ENCODE data around the gene ALDH1A1. TPM values are rescaled to one million over a fixed set of nuclear protein-coding genes. Genes with fewer than 3 reads are reported as not detected.

ALDH1A1 gene
- total RNA-seq, 1 experiment from 2014 or later, result not detected

- no peaks in the 10 kb centered on the region for H3K27me3 ChIP-seq
- H3K36me3 ChIP-seq, result no peaks in the 10 kb centered on the region
These were observed 38.1 kb downstream of the ALDH1A1 start for GRCh38 chr9:72914750-72915149.

DNA sequence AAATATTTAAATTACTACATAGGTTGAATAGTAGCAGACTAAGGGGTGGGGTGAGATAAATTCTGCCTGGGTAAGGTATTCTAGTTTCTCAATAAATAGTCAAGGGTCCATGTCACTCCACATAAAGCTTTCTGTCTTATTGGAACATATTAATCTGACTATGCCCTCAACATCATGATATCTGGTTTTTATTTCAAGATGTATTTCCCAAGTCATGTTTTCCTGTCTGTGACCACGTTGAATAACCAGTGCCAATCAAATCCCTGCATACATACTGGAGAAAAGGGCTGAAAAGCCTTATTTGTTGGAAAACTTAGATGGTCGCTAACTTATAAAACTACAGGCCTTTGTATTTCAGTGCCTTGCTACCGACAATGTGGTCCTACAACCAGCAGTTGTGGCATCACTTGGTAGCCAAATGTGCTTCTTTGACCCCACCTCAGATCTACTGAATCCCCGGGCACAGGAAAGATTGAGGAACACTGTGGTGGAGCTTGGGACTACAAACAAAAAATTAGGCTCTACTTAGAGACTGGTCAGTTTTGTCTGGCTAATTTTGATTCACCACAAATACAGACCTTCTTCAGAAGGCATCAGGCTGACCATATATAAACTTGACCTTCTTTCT is 39.4 kb downstream of the ALDH1A1 start:
- Histone ChIP-seq H3K9me3 (no peaks in the 10 kb centered on the region), H3K4me3 (no peak overlapping the region), H3K36me3 (no peaks in the 10 kb centered on the region), H3K27me3 (no peaks in the 10 kb centered on the region)
- no peak for DNase-seq

More at GRCh38 chr9:72914750-72915149, 38.1 kb downstream of the ALDH1A1 start:
- Histone ChIP-seq H3K9me3 (no peaks in the 10 kb centered on the region), H3K4me3 (no peak overlapping the region)
- DNase-seq, result no peak

DNA sequence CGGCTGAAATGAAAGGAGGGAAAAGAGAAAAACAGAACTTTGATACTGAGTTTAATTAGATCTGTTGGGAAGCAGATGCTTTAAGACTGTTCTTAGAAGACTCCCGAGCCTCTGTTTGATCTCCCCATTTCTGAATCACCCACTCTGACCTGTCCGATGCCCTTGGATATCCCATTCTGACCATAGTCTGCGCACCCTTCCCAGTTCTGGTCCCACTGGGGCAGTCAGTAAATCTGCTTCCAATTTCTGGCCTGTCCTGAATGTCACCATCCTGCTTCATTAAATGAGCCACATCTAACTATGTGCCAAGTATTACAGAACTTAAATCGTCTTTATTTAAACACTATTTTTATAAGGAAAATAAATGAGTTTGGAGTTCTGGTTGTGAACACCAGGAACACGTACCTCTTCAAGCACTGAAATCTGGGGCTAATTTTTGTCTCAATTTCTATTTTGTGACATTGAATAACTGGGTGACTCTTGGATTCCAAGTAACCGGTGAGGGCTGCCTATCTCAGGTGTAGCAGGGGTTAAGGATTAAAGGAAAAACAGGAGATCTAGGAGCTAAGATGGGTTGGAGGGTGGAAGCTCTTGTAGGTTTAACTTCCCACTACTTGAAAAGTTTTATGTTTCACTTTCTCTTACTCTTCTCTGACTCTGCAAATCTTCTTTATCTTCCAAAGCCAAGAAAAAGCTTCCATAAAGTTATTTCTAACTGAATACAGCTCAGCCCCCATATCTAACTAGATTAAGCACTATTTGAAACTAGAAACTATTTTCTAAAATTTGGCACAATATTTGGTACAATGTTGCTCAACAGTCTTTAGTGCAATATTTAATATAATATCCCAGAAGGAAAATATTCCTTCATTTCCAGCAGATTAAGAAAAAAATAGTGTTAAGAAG is 40.1 kb downstream of the ALDH1A1 start:
- no peak for DNase-seq
- Histone ChIP-seq H3K4me3 (no peak overlapping the region), H3K9me3 (no peaks in the 10 kb centered on the region), H3K27me3 (no peaks in the 10 kb centered on the region), H3K36me3 (no peaks in the 10 kb centered on the region)

- DNase-seq, result no peak
- Histone ChIP-seq H3K9me3 (no peaks in the 10 kb centered on the region), H3K4me3 (no peak overlapping the region), H3K36me3 (no peaks in the 10 kb centered on the region), H3K27me3 (no peaks in the 10 kb centered on the region)
These were observed 41.0 kb downstream of the ALDH1A1 start for GRCh38 chr9:72911816-72912215.

- Histone ChIP-seq H3K27me3 (no peaks in the 10 kb centered on the region), H3K36me3 (no peaks in the 10 kb centered on the region), H3K4me3 (no peak overlapping the region), H3K9me3 (no peaks in the 10 kb centered on the region)
- no peak for DNase-seq
These were observed 41.5 kb downstream of the ALDH1A1 start for GRCh38 chr9:72911247-72911775.

DNA sequence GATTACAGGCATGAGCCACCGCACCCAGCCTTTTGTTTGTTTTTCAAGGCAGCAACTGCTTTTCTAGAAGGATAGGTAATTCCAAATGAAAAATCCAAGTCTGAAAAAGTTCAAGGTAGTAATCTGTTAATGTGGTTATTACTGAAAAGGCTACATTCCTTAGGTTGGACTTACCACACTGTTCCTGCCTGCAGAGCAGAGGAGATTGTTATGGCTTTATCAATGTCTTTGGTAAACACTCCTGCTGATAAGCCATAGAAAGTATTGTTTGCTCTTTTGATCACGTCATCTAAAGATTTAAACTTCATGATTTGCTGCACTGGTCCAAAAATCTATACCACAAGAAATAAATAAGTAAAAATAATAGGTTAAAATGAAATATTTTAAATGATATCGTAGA is 43.4 kb downstream of the ALDH1A1 start:
- Histone ChIP-seq H3K27me3 (no peaks in the 10 kb centered on the region), H3K36me3 (no peaks in the 10 kb centered on the region), H3K4me3 (no peak overlapping the region), H3K9me3 (no peaks in the 10 kb centered on the region)
- no peak for DNase-seq

DNA sequence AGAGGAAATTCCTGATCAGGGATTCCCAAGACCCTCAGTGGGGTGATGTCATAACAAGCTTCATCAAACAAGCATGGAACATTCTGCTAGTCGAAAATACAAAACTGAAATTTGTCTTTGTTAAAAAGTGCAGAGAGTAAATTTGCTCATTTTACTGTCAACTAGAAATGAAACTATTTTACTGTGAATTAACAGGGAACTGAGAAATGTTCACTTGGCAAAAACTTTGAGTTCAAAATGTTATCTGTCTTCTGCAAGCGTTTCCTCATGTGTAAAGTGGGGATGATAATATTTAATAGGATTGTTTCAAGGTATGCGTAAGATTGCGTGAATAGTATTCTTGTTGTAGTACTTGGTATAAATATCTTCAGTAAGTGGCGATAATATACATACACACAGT is 45.4 kb downstream of the ALDH1A1 start:
- Histone ChIP-seq H3K36me3 (no peaks in the 10 kb centered on the region), H3K4me3 (no peak overlapping the region), H3K9me3 (no peaks in the 10 kb centered on the region), H3K27me3 (no peaks in the 10 kb centered on the region)
- DNase-seq, result no peak

DNA sequence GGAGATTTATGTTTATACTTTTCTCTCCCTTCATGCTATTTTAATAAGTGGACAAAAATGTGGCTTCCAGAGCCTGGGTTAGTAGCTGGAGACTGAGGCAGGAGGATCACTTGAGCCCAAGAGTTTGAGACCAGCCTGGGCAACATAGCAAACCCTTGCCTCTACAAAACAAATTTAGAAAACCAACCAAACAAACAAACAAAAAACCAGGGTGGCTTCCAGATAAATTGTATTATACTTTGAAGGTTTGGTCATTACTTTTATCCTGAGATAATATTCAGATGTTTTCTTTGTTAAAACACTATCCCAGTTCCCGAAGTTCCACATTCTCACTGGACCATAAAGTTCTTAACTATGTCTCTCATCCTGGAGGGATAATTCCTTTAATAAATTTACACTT is 46.0 kb downstream of the ALDH1A1 start:
- no peaks in the 10 kb centered on the region for H3K27me3 ChIP-seq
- DNase-seq, result no peak
- H3K9me3 ChIP-seq, result no peaks in the 10 kb centered on the region
- H3K36me3 ChIP-seq, result no peaks in the 10 kb centered on the region
- H3K4me3 ChIP-seq, result no peak overlapping the region

DNA sequence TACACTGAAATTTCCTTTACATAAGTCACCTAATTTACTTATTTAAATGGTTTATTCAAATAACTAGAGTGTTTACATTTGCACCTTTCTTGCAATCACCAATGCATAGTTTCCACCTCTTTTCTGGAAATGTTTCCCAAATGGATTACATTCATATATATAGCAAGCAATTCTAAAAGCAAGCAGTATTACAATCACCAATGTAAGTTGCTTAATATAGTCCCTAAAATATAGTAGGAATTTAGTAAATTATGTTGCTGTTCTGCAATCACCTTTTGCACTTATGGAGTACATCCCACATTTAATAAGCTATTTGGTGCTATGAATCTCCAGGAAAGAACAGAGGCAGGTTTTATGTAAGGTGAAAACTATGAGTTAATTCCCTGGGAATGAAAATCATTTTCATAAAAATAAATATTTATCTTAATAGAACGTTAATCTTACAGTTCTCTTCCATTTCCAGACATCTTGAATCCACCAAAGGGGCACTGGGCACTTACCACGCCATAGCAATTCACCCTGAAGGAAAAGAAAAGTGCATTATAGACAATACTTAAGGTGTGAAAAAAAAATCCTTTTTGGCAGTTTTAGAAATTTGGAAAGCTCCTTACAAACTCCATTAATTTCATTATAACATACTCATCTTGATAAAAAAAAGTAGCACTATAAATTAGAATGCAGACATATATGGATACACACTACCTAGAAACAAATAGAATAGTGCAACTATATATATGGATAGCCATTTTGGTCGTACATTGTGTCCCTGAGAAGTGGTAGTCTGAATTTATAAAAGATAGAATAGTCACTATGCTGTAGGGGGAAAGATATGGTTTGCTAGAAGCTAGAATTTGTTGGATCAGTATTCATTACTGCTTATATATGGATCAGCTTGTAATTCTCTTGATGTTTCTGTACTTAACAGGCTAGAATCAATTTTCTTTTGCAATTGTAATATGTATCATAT is 47.1 kb downstream of the ALDH1A1 start:
- H3K4me3 ChIP-seq, result no peak overlapping the region
- H3K9me3 ChIP-seq, result no peaks in the 10 kb centered on the region
- no peak for DNase-seq
- no peaks in the 10 kb centered on the region for H3K27me3 ChIP-seq
- no peaks in the 10 kb centered on the region for H3K36me3 ChIP-seq

DNA sequence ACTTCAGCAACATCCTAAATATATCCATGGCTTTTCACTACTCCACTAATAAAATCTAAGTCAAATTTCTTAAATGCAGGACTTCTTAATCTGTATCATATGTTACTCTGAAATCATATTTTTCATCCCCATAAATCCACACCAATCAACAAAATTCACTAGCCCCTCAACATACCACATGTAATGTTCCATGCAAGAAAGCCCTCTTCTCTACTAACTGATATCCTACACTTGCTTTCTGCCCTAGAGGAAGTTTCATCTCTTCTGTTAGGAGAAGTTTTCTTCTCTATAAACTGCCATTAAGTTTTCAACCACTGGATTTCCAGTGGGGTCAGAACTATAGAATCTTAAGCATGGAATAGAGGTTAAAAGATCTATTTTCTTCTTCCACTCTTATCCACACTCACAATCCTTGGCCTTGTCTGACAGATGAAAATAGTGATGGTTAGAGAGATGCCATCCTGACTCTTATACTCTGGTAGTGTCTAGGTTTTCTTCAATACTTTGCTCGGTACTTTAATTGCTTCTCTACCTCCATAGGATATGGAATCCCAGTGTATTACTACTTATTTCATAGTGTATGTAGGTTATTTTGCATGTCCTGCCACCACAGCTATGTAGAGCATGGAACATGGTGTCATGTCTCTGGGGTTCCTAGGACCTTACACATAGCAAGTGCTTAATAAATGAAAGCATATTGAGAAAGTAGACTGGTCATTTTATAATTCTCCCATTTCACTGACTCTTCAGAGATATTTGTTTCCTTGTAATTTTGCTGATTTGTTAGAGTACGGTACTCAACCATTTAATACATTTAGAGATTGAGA is 48.4 kb downstream of the ALDH1A1 start:
- DNase-seq, result no peak
- H3K27me3 ChIP-seq, result no peaks in the 10 kb centered on the region
- no peaks in the 10 kb centered on the region for H3K36me3 ChIP-seq
- H3K9me3 ChIP-seq, result no peaks in the 10 kb centered on the region
- no peak overlapping the region for H3K4me3 ChIP-seq

DNA sequence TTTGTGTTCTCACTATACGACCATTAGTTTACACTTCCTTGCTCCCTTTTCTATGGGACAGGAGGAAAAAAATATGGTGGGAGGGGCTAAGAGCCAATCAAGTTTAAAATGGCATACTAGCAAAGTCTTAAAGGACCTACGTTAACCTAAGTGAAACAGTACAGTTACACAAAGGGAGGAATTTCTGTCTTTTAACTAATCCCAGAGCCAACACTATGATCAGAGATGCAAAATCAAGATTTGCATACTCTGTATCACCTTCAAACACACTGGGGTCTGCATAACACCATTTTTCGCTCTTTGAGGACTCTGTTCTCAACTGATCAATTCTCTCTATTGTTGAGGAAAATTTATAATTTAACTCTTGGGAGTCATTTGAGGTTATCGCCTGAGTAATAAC is 49.8 kb downstream of the ALDH1A1 start:
- Histone ChIP-seq H3K9me3 (no peaks in the 10 kb centered on the region), H3K27me3 (no peaks in the 10 kb centered on the region), H3K4me3 (no peak overlapping the region), H3K36me3 (no peaks in the 10 kb centered on the region)
- no peak for DNase-seq

DNA sequence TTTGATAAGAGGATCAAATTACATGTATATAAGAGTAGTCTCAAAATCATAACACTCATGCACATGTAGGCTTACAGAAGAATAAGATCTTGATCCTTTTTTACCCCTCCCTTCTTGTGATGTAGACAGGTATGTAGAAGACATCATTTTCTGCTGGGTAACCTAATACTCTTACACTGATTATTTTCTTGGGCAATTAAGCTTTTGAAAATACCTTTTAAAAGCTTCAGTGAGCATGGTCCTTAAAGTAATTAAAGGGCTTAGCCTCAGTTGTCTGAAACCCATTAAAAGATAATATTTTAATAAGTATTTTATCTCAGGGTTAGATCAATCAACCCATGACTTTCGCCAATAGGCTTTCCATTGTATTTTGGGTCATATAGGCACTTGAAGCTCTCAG is 50.6 kb downstream of the ALDH1A1 start:
- H3K9me3 ChIP-seq, result no peaks in the 10 kb centered on the region
- no peak overlapping the region for H3K4me3 ChIP-seq
- H3K27me3 ChIP-seq, result no peaks in the 10 kb centered on the region
- no peak for DNase-seq
- H3K36me3 ChIP-seq, result no peaks in the 10 kb centered on the region

DNA sequence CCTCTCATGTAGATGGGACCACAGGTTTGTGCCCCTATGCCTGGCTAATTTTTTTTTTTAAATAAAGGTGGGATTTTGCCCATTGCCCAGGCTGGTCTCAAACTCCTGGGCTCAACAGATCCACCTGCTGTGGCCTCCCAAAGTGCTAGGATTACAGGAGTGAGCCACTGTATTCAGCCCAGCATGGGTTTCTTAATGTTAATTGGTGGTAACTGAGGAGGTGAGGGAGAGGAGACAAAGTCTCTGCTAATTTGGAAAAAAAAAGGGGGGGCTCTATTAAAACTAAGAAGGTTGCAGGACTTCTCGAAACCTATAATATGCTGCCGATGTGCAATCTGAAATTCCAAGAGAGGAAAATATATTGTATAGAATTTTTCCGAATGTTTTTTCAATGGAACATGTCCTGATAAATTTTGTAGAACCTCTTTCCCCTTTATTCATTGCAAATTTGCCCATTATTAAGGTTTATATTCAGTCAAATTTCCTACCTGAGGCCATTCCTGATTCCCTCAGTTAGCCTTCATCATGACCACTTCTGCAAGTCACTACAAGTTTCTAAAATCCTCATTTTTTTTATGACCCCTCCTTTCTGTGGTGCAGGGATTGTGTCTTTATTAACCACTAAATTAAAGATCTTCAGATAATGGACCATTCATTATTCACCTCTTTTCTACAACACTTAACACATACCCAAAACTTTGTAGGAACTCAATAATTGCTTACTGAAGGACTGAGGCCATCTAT is 52.9 kb downstream of the ALDH1A1 start:
- Histone ChIP-seq H3K4me3 (no peak overlapping the region), H3K9me3 (no peaks in the 10 kb centered on the region), H3K27me3 (no peaks in the 10 kb centered on the region), H3K36me3 (no peaks in the 10 kb centered on the region)
- DNase-seq, result no peak

DNA sequence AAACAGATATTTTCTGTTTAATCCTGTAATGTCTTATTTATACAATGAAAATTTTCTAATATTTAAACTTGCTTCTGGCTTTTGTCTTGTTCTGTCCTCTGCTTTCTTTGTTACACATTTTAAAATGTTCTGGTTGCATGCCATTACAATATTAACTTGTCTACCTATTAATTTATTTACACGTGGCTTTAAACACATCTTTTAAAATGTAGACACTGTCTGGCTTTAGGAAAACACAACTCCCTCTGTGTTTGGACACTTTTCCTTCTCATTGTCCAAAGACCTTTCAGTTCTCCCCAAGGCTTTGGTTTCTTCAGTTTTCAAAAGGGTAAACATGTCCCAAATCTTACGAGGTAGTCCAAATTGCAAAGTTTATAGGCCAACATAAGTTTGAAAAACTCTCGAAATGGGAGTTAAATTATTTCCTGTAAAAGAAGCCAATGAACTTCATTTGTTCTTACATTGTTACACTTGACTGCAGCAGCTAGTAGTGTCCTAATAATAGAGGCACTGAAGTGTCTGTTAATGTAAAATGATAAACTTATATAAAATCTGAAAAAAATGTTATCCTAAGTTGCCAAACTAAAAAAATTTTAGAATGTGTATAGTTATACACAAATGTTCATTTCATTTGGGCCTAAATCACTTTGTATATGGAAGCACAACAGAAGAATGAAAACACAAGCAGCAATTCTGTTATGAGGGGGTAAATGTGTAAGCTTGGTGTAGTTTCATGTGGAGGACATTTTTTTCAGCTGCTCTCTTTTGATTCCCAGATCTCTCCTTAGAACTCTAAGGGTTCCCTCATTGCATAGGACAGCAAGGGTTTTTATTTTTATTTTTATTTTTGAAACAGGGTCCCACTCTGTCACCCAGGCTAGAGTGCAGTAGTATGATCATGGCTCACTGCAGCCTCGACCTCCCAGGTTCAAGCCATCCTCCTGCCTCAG is 53.8 kb downstream of the ALDH1A1 start:
- H3K36me3 ChIP-seq, result no peaks in the 10 kb centered on the region
- H3K4me3 ChIP-seq, result no peak overlapping the region
- no peak for DNase-seq
- no peaks in the 10 kb centered on the region for H3K9me3 ChIP-seq
- H3K27me3 ChIP-seq, result no peaks in the 10 kb centered on the region

All from MG63 (cell line).